Glomerular visceral epithelial cell (primary cell): ENCODE measurements around the gene SLC2A4.

ENCODE experiments used
- DNase-seq: peaks from one replicate; pipeline ENCODE4 v3.0.0-alpha.2; 2016; ENCODE audit errors: extremely low spot score

Gene SLC2A4

GRCh38 chr17:7248796-7249195 lies 32.7 kb upstream of the SLC2A4 start:
- DNase-seq: no peak

GRCh38 chr17:7249214-7249613 lies 32.3 kb upstream of the SLC2A4 start:
- no peak for DNase-seq

GRCh38 chr17:7249830-7250229 lies 31.7 kb upstream of the SLC2A4 start:
- no peak for DNase-seq

- no peak for DNase-seq
These were observed 30.6 kb upstream of the SLC2A4 start for GRCh38 chr17:7250695-7251627.

- peak; percentile 100 for DNase-seq
These were observed 29.8 kb upstream of the SLC2A4 start, which contains the start of gene CTDNEP1 for GRCh38 chr17:7251661-7252175. Gene CTDNEP1 (minus strand): TSS chr17:7251734. CDS start chr17:7251296, 438 bp downstream.

- DNase-seq: peak; percentile 93
These were observed 29.1 kb upstream of the SLC2A4 start, which contains the start of gene ELP5 for GRCh38 chr17:7252176-7253043. Gene ELP5 (plus strand): TSS chr17:7252215. CDS start chr17:7252551, 336 bp downstream.

- no peak for DNase-seq
These were observed 28.4 kb upstream of the SLC2A4 start for GRCh38 chr17:7253082-7253481.

GRCh38 chr17:7254511-7254910 lies 27.0 kb upstream of the SLC2A4 start:
- no peak for DNase-seq

- DNase-seq: no peak
These were observed 24.6 kb upstream of the SLC2A4 start for GRCh38 chr17:7256766-7257456.

GRCh38 chr17:7258731-7259554 lies 22.6 kb upstream of the SLC2A4 start:
- no peak for DNase-seq

GRCh38 chr17:7259555-7259889 lies 22.0 kb upstream of the SLC2A4 start:
- DNase-seq: no peak

GRCh38 chr17:7260151-7260550 lies 21.4 kb upstream of the SLC2A4 start:
- no peak for DNase-seq

GRCh38 chr17:7260651-7261378 lies 20.7 kb upstream of the SLC2A4 start:
- DNase-seq: no peak

- no peak for DNase-seq
These were observed 19.9 kb upstream of the SLC2A4 start for GRCh38 chr17:7261379-7262191.

GRCh38 chr17:7262192-7262934 lies 19.2 kb upstream of the SLC2A4 start, which contains the start of gene CLDN7:
Gene CLDN7 (minus strand): TSS chr17:7262478. CDS start chr17:7262043, 435 bp downstream.
- DNase-seq: no peak

GRCh38 chr17:7262935-7263800 lies 18.4 kb upstream of the SLC2A4 start:
- DNase-seq: no peak

GRCh38 chr17:7263801-7264078 lies 17.8 kb upstream of the SLC2A4 start:
- DNase-seq: no peak

- DNase-seq: no peak
These were observed 14.7 kb upstream of the SLC2A4 start for GRCh38 chr17:7266784-7267183.
